Activated CD8-positive, alpha-beta T cell treated with anti-CD3 and anti-CD28 coated beads for 36 hours (primary cell): Measurements from ENCODE around the gene WNT9A. TPM values are rescaled to one million over a fixed set of nuclear protein-coding genes. Genes with fewer than 3 reads are reported as not detected.

Source experiments
- ATAC-seq: fragments of 200-7000 bp; cut with Tn5 transposase; one replicate; pipeline ENCODE4 v1.10.0; 2021; ENCODE audit warnings: mild to moderate bottlenecking, moderate library complexity
- CTCF ChIA-PET: fragments of 350-600 bp; sonication (Branson Sonifier 250); formaldehyde crosslinking; loops from one replicate; lab custom pipeline; 2021; ENCODE audit warnings: antibody characterized with exemption; lab: Charles Lee
- POLR2A ChIA-PET: fragments of 350-600 bp; sonication (Branson Sonifier 250); formaldehyde crosslinking; loops from one replicate; lab custom pipeline; 2021; ENCODE audit warnings: antibody characterized with exemption; lab: Charles Lee
- DNase-seq: peaks from one replicate; pipeline ENCODE4 v3.0.0-alpha.2; 2020
- H3K27ac Mint-ChIP-seq: one replicate; pipeline ENCODE4 v1.8.0; 2021; ENCODE audit warnings: mild to moderate bottlenecking, mixed read lengths
- H3K27me3 Mint-ChIP-seq: one replicate; pipeline ENCODE4 v1.8.0; 2021; ENCODE audit warnings: mixed read lengths
- H3K36me3 Mint-ChIP-seq: one replicate; pipeline ENCODE4 v1.8.0; 2021; ENCODE audit warnings: low read depth, mixed read lengths
- H3K4me1 Mint-ChIP-seq: one replicate; pipeline ENCODE4 v1.8.0; 2021; ENCODE audit warnings: low read depth, mixed read lengths
- H3K4me3 Mint-ChIP-seq: one replicate; pipeline ENCODE4 v1.8.0; 2021; ENCODE audit warnings: mild to moderate bottlenecking, moderate library complexity, mixed read lengths
- H3K9me3 Mint-ChIP-seq: one replicate; pipeline ENCODE4 v1.8.0; 2021; ENCODE audit warnings: mixed read lengths
- intact Hi-C: fragments of 100-400 bp; cut with micrococcal nuclease; formaldehyde crosslinking; loops from one replicate; pipeline ENCODE4 v1.10.0; 2022
- total RNA-seq, 2 experiments: library from RNA; stranded (reverse); gene quantifications; one replicate each; pipeline ENCODE4 v1.2.3, GENCODE V29; 2021
- TF ChIP-seq, protein P1 (sequence below): fragments of 200-600 bp; IDR thresholded peaks from one replicate; pipeline ENCODE4 v1.8.0; 2022; ENCODE audit warnings: antibody characterized with exemption, mild to moderate bottlenecking

The WNT9A gene
- total RNA-seq, 2 experiments from 2014 or later, result not detected

DNA sequence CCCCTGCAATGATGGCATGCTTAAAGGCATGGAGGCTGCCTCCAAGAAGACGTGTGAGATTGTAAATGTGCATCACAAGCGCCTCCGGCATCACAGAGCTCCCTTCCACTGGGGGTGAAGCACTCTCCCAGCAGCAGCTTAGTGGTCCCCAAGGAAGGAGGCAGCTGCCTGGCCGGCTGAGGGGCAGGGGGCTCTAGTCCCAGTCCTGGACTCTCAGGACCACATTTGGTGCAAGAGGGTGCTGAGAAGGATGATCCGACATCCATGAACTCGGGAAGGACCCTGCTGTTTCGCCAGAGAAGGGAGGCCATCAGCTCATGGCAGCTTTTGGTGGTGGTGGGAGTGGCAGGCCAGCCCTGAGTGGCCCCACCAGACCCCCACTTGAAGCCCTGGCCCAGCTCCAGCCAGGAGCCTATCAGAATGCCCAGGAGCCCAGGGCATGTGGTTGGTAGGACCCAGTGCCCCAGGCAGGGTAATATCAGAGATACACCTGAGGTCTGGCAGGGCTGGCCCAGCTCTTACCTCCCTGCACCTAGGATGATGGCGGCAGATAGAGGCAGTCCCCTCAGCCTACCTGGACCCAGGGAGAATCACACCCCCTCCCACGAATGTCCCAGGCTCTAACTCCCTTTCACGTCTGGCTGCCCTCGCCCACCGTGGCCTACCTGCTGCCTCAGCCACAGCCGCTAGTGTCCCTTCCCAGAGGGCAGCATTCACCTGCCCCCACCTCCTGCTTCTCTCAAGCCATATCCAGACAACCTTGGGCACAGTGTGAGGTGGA is 2.4 kb upstream of the WNT9A start:
- CTCF ChIA-PET, result no interaction called here
- Mint-ChIP-seq H3K27ac (no peak overlapping the region), H3K4me3 (no peak overlapping the region), H3K9me3 (no peaks in the 10 kb centered on the region), H3K27me3 (peaks cover 27% of the 10 kb centered on the region), H3K4me1 (peaks cover 5% of the 10 kb centered on the region), H3K36me3 (no peaks in the 10 kb centered on the region)
- TF ChIP-seq, protein P1, sequence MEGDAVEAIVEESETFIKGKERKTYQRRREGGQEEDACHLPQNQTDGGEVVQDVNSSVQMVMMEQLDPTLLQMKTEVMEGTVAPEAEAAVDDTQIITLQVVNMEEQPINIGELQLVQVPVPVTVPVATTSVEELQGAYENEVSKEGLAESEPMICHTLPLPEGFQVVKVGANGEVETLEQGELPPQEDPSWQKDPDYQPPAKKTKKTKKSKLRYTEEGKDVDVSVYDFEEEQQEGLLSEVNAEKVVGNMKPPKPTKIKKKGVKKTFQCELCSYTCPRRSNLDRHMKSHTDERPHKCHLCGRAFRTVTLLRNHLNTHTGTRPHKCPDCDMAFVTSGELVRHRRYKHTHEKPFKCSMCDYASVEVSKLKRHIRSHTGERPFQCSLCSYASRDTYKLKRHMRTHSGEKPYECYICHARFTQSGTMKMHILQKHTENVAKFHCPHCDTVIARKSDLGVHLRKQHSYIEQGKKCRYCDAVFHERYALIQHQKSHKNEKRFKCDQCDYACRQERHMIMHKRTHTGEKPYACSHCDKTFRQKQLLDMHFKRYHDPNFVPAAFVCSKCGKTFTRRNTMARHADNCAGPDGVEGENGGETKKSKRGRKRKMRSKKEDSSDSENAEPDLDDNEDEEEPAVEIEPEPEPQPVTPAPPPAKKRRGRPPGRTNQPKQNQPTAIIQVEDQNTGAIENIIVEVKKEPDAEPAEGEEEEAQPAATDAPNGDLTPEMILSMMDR, result no peak
- POLR2A ChIA-PET, result interaction anchor here (0.8 to 1.0 kb wide), 2 partner anchors 18 to 62 kb away, joined by 3 read pairs; no protein-coding TSS in a partner anchor
- intact Hi-C loops, result loop anchor here (5.0 to 10.0 kb wide), 2 partner anchors 185 to 468 kb away; no protein-coding TSS in a partner anchor
- no peak for ATAC-seq
- no peak for DNase-seq

DNA sequence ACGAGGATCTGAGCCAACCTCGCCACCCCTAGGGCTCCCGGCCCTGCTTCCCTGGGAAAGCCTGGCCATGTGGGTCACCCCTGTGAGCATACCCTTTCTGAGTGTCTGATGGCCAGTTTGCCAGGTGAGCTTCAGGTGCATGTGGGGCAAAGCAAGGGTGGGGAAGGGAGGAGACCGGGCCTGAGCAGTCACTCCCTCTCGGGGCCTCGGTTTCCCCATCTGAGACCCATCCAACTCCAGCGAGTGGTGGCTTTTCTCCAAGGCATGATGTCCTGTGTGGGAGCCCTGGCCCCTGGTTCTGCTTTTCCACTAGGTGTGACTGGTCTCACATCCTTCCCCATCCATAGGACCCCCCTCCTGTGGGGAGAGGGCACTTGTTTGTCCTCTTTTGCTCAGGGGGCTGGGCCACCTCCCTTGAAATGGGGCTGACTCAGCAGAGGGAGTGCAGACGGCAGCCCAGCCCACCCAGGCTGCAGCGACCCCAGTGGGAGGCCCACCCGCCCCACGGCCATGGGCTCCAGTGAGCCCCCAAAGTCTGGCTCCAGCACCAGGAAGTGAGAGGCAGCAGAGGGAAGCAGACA is 1.7 kb upstream of the WNT9A start:
- DNase-seq (no peak), ATAC-seq (no peak)
- no peak overlapping the region for H3K27ac Mint-ChIP-seq
- no peaks in the 10 kb centered on the region for H3K9me3 Mint-ChIP-seq
- TF ChIP-seq, protein P1, result no peak
- peaks cover 22% of the 10 kb centered on the region for H3K27me3 Mint-ChIP-seq
- ChIA-PET POLR2A (interaction anchor here (0.8 to 1.0 kb wide), 2 partner anchors 18 to 62 kb away, joined by 3 read pairs; no protein-coding TSS in a partner anchor), CTCF (no interaction called here)
- no peaks in the 10 kb centered on the region for H3K36me3 Mint-ChIP-seq
- peaks cover 5% of the 10 kb centered on the region for H3K4me1 Mint-ChIP-seq
- no peak overlapping the region for H3K4me3 Mint-ChIP-seq
- intact Hi-C loops, result loop anchor here (10.0 kb wide), 1 partner anchor 185 kb away; no protein-coding TSS in a partner anchor

DNA sequence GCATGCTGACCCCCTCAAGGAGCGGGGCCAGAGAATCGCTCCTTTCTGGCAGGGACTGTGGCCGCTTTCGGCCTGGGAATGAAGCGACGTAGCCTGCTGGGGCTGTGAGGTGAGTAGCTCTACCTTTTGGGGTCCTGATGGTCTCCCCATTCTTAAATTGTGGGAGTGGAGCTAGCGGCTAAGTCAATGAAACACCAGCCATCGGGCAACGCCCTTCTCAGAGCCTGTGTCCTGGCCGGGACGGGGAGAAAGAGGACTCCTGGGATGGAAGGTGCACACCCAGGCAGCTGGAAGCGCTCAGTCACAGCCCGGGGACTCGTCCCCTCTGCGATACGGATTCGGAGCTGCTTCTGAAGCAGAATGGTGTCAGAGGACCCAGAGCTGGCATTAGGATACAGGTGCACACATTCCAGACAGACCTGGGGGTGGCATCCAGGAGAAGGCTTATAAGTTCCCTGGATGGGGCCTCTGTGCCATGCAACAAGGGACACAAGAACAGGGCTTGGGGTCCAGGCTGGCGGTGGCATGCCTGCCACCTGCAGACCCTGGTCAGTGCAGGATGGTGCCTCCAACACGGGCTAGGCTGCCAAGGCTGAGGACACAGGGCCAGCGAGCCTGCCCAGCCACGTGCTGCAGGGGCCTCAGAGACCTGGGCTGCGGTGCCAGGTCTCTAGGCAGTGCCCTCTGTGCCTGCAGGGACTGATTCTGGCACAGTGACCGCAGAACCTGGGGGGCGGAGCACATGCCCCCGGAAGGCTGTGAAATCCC is 945 bp upstream of the WNT9A start:
- POLR2A ChIA-PET, result interaction anchor here (0.8 to 1.3 kb wide), 2 partner anchors 17 to 183 kb away, joined by 3 to 5 read pairs; no protein-coding TSS in a partner anchor
- DNase-seq (no peak), ATAC-seq (no peak)
- Mint-ChIP-seq H3K27me3 (peaks cover 20% of the 10 kb centered on the region), H3K4me1 (peaks cover 4% of the 10 kb centered on the region), H3K27ac (no peak overlapping the region), H3K4me3 (peak overlapping the region; percentile 41), H3K36me3 (no peaks in the 10 kb centered on the region), H3K9me3 (no peaks in the 10 kb centered on the region)
- TF ChIP-seq, protein P1, result no peak
- intact Hi-C loops, result loop anchor here (10.0 kb wide), 1 partner anchor 184 kb away; no protein-coding TSS in a partner anchor
- CTCF ChIA-PET, result interaction anchor here (1.0 to 1.6 kb wide), 4 partner anchors 79 to 187 kb away, joined by 3 to 7 read pairs (median 4); no protein-coding TSS in a partner anchor

DNA sequence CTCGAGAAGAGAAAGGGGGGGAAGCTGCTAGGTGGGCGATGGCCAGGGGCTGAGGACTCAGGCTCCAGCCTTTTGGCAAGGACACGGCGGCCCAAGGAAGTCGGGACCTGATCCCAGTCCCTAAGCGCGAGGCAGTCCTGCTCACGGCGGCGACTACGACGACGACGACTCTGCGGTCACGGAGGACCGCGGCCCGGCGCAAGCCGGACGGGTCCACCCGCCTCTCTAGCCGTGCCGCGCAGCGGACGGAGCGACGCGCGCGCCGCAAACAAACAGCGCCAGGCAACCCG is 401 bp downstream of the WNT9A start:
- no peaks in the 10 kb centered on the region for H3K36me3 Mint-ChIP-seq
- no peak for DNase-seq
- ATAC-seq, result no peak
- intact Hi-C loops, result loop anchor here (10.0 kb wide), 1 partner anchor 183 kb away; no protein-coding TSS in a partner anchor
- peaks cover 18% of the 10 kb centered on the region for H3K27me3 Mint-ChIP-seq
- TF ChIP-seq, protein P1, result no peak
- ChIA-PET POLR2A (interaction anchor here (1.3 to 2.4 kb wide), 2 partner anchors 11 to 182 kb away, joined by 5 read pairs; no protein-coding TSS in a partner anchor), CTCF (interaction anchor here (0.8 to 1.6 kb wide), 4 partner anchors 62 to 185 kb away, joined by 3 to 7 read pairs (median 4); no protein-coding TSS in a partner anchor)
- H3K4me1 Mint-ChIP-seq, result peaks cover 2% of the 10 kb centered on the region
- H3K9me3 Mint-ChIP-seq, result no peaks in the 10 kb centered on the region
- peak overlapping the region; percentile 44 for H3K4me3 Mint-ChIP-seq
- no peak overlapping the region for H3K27ac Mint-ChIP-seq
